ENCODE data around the gene ATP7B. TPM values are rescaled to one million over a fixed set of nuclear protein-coding genes. Genes with fewer than 3 reads are reported as not detected.

ATP7B gene
- total RNA-seq, 1 donor from 2014 or later: 137 TPM

DNA sequence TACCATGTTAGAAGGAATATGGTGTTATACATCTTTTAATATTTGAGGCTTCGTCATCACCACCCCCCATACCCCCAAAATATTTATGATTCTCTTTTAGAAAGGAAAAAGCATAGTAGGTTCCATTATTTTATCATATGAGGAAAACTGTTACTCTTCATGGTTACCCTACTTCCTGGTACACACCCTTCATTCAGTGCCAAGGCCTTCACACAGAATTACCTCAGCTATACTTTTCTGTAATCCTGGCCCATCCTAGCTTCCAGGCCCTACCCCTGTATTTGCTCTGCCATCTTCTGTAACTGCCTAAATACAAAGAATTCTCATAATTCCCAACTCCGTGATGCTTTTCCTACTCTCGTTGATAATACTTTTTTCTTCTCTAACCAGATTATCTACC, 8.9 kb upstream of the ATP7B start:
- no peak overlapping the region for H3K4me3 Mint-ChIP-seq

DNA sequence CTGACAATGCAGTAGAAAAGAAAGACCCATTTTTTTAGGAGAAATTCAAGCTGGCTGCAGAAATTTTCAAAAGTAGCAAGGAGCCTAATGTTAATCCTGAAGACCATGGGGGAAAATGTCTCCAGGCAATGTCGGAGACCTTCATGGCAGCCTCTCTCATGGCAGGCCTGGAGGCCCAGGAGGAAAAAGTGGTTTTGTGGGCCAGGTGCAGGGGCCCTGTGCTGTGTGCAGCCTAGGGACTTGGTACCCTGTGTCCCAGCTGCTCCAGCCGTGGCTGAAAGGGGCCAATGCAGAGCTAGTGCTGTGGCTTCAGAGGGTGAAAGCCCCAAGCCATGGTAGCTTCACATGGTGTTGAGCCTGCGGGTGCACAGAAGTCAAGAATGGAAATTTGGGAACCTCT, 5.0 kb upstream of the ATP7B start:
- no peak overlapping the region for H3K4me3 Mint-ChIP-seq
- no peak for DNase-seq (ENCODE audit: low spot score in 2 of 2, unreplicated experiment in 2 of 2)
- H3K36me3 Mint-ChIP-seq: peaks cover 46% of the 10 kb centered on the region
- peaks cover 8% of the 10 kb centered on the region for H3K4me1 Mint-ChIP-seq
- H3K9me3 Mint-ChIP-seq: peaks cover 7% of the 10 kb centered on the region
- TF ChIP-seq, protein P1, sequence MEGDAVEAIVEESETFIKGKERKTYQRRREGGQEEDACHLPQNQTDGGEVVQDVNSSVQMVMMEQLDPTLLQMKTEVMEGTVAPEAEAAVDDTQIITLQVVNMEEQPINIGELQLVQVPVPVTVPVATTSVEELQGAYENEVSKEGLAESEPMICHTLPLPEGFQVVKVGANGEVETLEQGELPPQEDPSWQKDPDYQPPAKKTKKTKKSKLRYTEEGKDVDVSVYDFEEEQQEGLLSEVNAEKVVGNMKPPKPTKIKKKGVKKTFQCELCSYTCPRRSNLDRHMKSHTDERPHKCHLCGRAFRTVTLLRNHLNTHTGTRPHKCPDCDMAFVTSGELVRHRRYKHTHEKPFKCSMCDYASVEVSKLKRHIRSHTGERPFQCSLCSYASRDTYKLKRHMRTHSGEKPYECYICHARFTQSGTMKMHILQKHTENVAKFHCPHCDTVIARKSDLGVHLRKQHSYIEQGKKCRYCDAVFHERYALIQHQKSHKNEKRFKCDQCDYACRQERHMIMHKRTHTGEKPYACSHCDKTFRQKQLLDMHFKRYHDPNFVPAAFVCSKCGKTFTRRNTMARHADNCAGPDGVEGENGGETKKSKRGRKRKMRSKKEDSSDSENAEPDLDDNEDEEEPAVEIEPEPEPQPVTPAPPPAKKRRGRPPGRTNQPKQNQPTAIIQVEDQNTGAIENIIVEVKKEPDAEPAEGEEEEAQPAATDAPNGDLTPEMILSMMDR (IDR thresholded peaks at IDR 0.05; ENCODE audit: unreplicated experiment): no peak
- no peaks in the 10 kb centered on the region for H3K27me3 Mint-ChIP-seq (ENCODE audit: low read depth)
- H3K27ac Mint-ChIP-seq: no peak overlapping the region

More for the DNA sequence above, 8.9 kb upstream of the ATP7B start:
- H3K9me3 Mint-ChIP-seq: peaks cover 11% of the 10 kb centered on the region
- H3K27ac Mint-ChIP-seq: no peak overlapping the region
- no peaks in the 10 kb centered on the region for H3K27me3 Mint-ChIP-seq (ENCODE audit: low read depth)
- TF ChIP-seq, protein P1 (IDR thresholded peaks at IDR 0.05; ENCODE audit: unreplicated experiment): no peak
- no peak for DNase-seq (ENCODE audit: low spot score in 2 of 2, unreplicated experiment in 2 of 2)
- H3K36me3 Mint-ChIP-seq: peaks cover 67% of the 10 kb centered on the region
- H3K4me1 Mint-ChIP-seq: no peaks in the 10 kb centered on the region

DNA sequence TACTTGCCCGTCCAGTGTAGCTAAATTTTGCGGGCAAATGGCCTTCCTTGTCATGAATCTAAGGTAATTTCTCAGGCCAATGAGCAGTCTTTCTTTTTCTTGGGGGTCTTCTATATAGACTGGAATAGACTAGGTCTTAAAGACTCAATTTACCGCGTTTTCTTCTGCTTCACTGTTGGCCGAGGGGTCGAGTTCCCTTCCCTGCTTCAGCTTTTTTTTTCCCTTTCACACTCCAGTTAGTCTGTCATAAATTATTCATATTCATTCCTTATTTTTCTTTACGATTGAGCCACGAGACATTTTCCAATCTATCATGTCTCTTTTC, 1.2 kb upstream of the ATP7B start:
- peaks cover 28% of the 10 kb centered on the region for H3K36me3 Mint-ChIP-seq
- no peak for DNase-seq (ENCODE audit: low spot score in 2 of 2, unreplicated experiment in 2 of 2)
- no peaks in the 10 kb centered on the region for H3K27me3 Mint-ChIP-seq (ENCODE audit: low read depth)
- peaks cover 38% of the 10 kb centered on the region for H3K4me1 Mint-ChIP-seq
- H3K27ac Mint-ChIP-seq: peak overlapping the region; percentile 98
- H3K9me3 Mint-ChIP-seq: peaks cover 7% of the 10 kb centered on the region
- H3K4me3 Mint-ChIP-seq: peak overlapping the region; percentile 95
- TF ChIP-seq, protein P1 (IDR thresholded peaks at IDR 0.05; ENCODE audit: unreplicated experiment): no peak

DNA sequence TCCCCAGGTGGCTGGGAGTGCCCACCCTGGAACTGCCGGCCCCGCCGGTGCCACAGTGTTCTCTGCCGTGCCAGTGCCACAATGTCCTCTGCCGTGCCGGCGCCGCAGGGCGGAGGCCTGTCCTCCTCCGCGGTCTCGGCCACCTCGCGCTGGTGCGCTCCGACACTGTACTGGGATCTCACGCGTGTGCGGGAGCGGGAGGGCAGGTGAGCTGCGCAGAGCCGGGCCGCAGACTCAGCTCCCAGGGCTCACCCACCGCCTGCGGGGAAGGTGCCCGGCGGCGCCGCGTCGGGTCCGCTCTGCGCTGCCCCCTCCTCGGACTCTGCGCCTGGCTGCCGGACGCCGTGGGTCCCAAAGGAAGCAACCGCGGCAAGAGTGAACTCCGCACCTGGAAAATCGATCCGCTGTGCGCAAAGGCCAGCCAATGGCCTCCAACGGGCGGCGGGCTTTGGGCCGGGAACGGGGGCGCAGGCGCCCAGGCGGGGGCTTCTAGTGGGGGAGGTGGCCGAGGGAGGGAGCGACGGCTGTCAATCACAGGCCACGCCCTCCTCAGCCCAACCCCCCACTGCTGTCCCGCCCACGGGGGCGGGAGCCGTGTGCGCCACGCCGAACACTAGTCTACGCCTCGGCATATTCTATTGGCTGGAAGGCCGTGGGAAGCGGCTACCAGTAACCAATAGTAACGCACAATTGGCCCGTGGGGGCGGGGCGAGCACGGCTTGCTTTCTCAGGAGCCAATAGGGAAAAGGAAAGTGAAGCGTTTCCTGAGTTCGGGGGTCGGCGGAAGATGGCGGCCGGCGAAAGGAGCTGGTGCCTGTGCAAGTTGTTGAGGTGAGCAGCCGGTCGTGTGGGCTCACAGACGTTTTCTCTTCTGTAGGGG, 622 bp upstream of the ATP7B start, which contains the start of gene ALG11:
Gene ALG11, plus strand, starts transcription at position 767 of the 880 bp plus-strand sequence. Its CDS starts 21 bp downstream, at position 788.
- Mint-ChIP-seq H3K4me1 (peaks cover 41% of the 10 kb centered on the region), H3K27ac (peak within 1 kb of the TSS; percentile 98), H3K4me3 (peak within 1 kb of the TSS; percentile 95), H3K27me3 (ENCODE audit: low read depth) (no peaks in the 10 kb centered on the region), H3K9me3 (peaks cover 7% of the 10 kb centered on the region), H3K36me3 (peaks cover 26% of the 10 kb centered on the region)
- peak; percentile 95 to 100 for DNase-seq (ENCODE audit: low spot score in 2 of 2, unreplicated experiment in 2 of 2)
- TF ChIP-seq, protein P1 (IDR thresholded peaks at IDR 0.05; ENCODE audit: unreplicated experiment): no peak

DNA sequence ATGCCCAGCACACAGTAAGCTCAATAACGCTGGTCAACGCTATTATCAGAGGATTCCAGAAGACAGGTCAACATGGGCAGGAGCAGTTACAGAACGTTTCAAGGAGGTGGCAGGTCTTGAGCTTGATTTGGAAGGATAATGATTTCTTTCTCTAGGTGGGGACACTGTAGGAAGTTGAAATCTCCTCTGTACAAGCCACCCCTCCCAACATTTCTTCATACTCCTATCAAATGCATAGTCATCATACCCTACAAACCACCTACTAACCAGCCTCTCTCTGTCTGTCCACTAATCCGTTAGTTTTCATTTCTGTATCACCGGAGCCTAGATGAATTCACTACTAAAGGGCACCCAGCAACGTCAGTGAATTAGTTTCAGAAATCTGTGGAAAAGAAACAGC, 1.3 kb downstream of the ATP7B start:
- Mint-ChIP-seq H3K36me3 (peaks cover 13% of the 10 kb centered on the region), H3K27ac (peak overlapping the region; percentile 69), H3K4me1 (peaks cover 46% of the 10 kb centered on the region), H3K4me3 (peak overlapping the region; percentile 95), H3K27me3 (ENCODE audit: low read depth) (no peaks in the 10 kb centered on the region), H3K9me3 (no peaks in the 10 kb centered on the region)
- TF ChIP-seq, protein P1 (IDR thresholded peaks at IDR 0.05; ENCODE audit: unreplicated experiment): no peak
- DNase-seq (ENCODE audit: low spot score in 2 of 2, unreplicated experiment in 2 of 2): no peak
